H9 (cell line): ENCODE measurements around the gene ABHD5. TPM values are rescaled to one million over a fixed set of nuclear protein-coding genes. Genes with fewer than 3 reads are reported as not detected.
"Not testable (repeated sequence)": the region's sequence is repeated elsewhere in the genome, so short reads cannot be mapped to it uniquely, and the experiment has no call there.

Experiments used
- DNase-seq: peaks from one replicate; pipeline ENCODE4 v3.0.0-alpha.2; 2017
- H2AFZ ChIP-seq: one replicate; pipeline ENCODE4 v1.6.1; 2013; ENCODE audit warnings: mild to moderate bottlenecking, low read length, control low read depth, moderate library complexity
- H2AK5ac ChIP-seq: 2 replicates; pipeline ENCODE4 v1.6.1; 2013; ENCODE audit warnings: low read length, control low read depth, mixed read lengths; ENCODE audit not compliant: insufficient read length
- H2BK120ac ChIP-seq: one replicate; pipeline ENCODE4 v1.6.1; 2013; ENCODE audit warnings: low read depth, mild to moderate bottlenecking, low read length, control low read depth, inconsistent platforms; ENCODE audit not compliant: poor library complexity, severe bottlenecking
- H2BK12ac ChIP-seq: 2 replicates; pipeline ENCODE4 v1.6.1; 2013; ENCODE audit warnings: low read length, control low read depth, mixed read lengths, low read depth; ENCODE audit not compliant: insufficient read length
- H2BK15ac ChIP-seq: 2 replicates; pipeline ENCODE4 v1.6.1; 2013; ENCODE audit warnings: low read depth, low read length, control low read depth
- H2BK20ac ChIP-seq: one replicate; pipeline ENCODE4 v1.6.1; 2013; ENCODE audit warnings: low read depth, mild to moderate bottlenecking, low read length, control low read depth, inconsistent platforms; ENCODE audit not compliant: poor library complexity, severe bottlenecking
- H2BK5ac ChIP-seq: 2 replicates; pipeline ENCODE4 v1.6.1; 2013; ENCODE audit warnings: low read length, control low read depth, mixed read lengths; ENCODE audit not compliant: insufficient read length
- H3K14ac ChIP-seq: 2 replicates; pipeline ENCODE4 v1.6.1; 2013; ENCODE audit warnings: low read length, control low read depth; ENCODE audit not compliant: insufficient read depth
- H3K18ac ChIP-seq: 2 replicates; pipeline ENCODE4 v1.6.1; 2013; ENCODE audit warnings: low read depth, mild to moderate bottlenecking, mixed read lengths, low read length, control low read depth; ENCODE audit not compliant: insufficient read length
- H3K23ac ChIP-seq: 2 replicates; pipeline ENCODE4 v1.6.1; 2013; ENCODE audit warnings: low read length, control low read depth, mixed read lengths, low read depth; ENCODE audit not compliant: insufficient read length
- H3K23me2 ChIP-seq: 2 replicates; pipeline ENCODE4 v1.6.1; 2013; ENCODE audit warnings: low read depth, mild to moderate bottlenecking, mixed read lengths, low read length, control low read depth; ENCODE audit not compliant: insufficient read length, poor library complexity, severe bottlenecking
- H3K27ac ChIP-seq: 2 replicates; pipeline ENCODE4 v1.5.1; 2013; ENCODE audit warnings: low read length, control low read depth, mixed read lengths, low read depth; ENCODE audit not compliant: insufficient read length
- H3K27me3 ChIP-seq: 2 replicates; pipeline ENCODE4 v1.6.1; 2013; ENCODE audit warnings: low read length, control low read depth, inconsistent platforms; ENCODE audit not compliant: insufficient read depth
- H3K4ac ChIP-seq: 2 replicates; pipeline ENCODE4 v1.6.1; 2013; ENCODE audit warnings: low read depth, mild to moderate bottlenecking, control low read depth, inconsistent platforms, low read length, moderate library complexity
- H3K4me1 ChIP-seq: 2 replicates; pipeline ENCODE4 v1.6.1; 2013; ENCODE audit warnings: low read length, control low read depth, inconsistent platforms; ENCODE audit not compliant: insufficient read depth
- H3K4me2 ChIP-seq: 2 replicates; pipeline ENCODE4 v1.6.1; 2013; ENCODE audit warnings: low read length, control low read depth, mixed read lengths; ENCODE audit not compliant: insufficient read length, insufficient read depth
- H3K56ac ChIP-seq: 2 replicates; pipeline ENCODE4 v1.6.1; 2013; ENCODE audit warnings: low read depth, mild to moderate bottlenecking, mixed read lengths, low read length, control low read depth; ENCODE audit not compliant: insufficient read length
- H3K79me1 ChIP-seq: 2 replicates; pipeline ENCODE4 v1.6.1; 2013; ENCODE audit warnings: low read depth, mild to moderate bottlenecking, moderate library complexity, low read length, control low read depth, inconsistent platforms; ENCODE audit not compliant: insufficient read depth, poor library complexity, severe bottlenecking
- H3K79me2 ChIP-seq: 2 replicates; pipeline ENCODE4 v1.6.1; 2013; ENCODE audit warnings: low read length, control low read depth, inconsistent platforms; ENCODE audit not compliant: insufficient read depth
- H3K9ac ChIP-seq: 2 replicates; pipeline ENCODE4 v1.6.1; 2013; ENCODE audit warnings: low read length, control low read depth, mixed read lengths; ENCODE audit not compliant: insufficient read length; ENCODE audit errors: extremely low read depth
- H3K9me3 ChIP-seq: one replicate; pipeline ENCODE4 v1.6.1; 2013; ENCODE audit warnings: low read depth, low read length, inconsistent platforms; ENCODE audit not compliant: control insufficient read depth
- H3T11ph ChIP-seq: one replicate; pipeline ENCODE4 v1.6.1; 2013; ENCODE audit warnings: mild to moderate bottlenecking, low read length, control low read depth, inconsistent platforms
- H4K20me1 ChIP-seq: one replicate; pipeline ENCODE4 v1.6.1; 2013; ENCODE audit not compliant: control insufficient read depth, insufficient read length, insufficient read depth
- H4K5ac ChIP-seq: 2 replicates; pipeline ENCODE4 v1.6.1; 2013; ENCODE audit warnings: low read depth, mild to moderate bottlenecking, mixed read lengths, low read length, control low read depth; ENCODE audit not compliant: insufficient read length
- H4K8ac ChIP-seq: replicated peaks from 2 replicates; pipeline ENCODE4 v1.6.1; 2013; ENCODE audit warnings: low read length, control low read depth, mixed read lengths, low read depth; ENCODE audit not compliant: insufficient read length
- H4K91ac ChIP-seq: 2 replicates; pipeline ENCODE4 v1.6.1; 2013; ENCODE audit warnings: low read depth, mild to moderate bottlenecking, moderate library complexity, mixed read lengths, low read length, control low read depth; ENCODE audit not compliant: insufficient read length
- H3K27ac Mint-ChIP-seq, 3 experiments: 2 replicates in 2 of 3; 3 replicates in 1 of 3; pipeline ENCODE4 v1.8.0; 2020 to 2021; ENCODE audit warnings: mixed read lengths in 3 of 3, mild to moderate bottlenecking in 1 of 3, moderate library complexity in 1 of 3
- H3K27me3 Mint-ChIP-seq: 2 replicates; pipeline ENCODE4 v1.8.0; 2021; ENCODE audit warnings: low read depth, mild to moderate bottlenecking, moderate library complexity, mixed read lengths
- H3K36me3 Mint-ChIP-seq, 3 experiments: 2 replicates in 2 of 3; 3 replicates in 1 of 3; pipeline ENCODE4 v1.8.0; 2020 to 2021; ENCODE audit warnings: low read depth in 3 of 3, mixed read lengths in 3 of 3; ENCODE audit not compliant: insufficient read depth in 1 of 3
- H3K4me1 Mint-ChIP-seq, 2 experiments: 2 replicates each; pipeline ENCODE4 v1.8.0; 2020; ENCODE audit warnings: mixed read lengths in 2 of 2
- H3K4me3 Mint-ChIP-seq, 2 experiments: 2 replicates in 1 of 2; 3 replicates in 1 of 2; pipeline ENCODE4 v1.8.0; 2020 to 2021; ENCODE audit warnings: mild to moderate bottlenecking in 2 of 2, mixed read lengths in 2 of 2, moderate library complexity in 1 of 2
- H3K9me3 Mint-ChIP-seq, 2 experiments: 2 replicates in 1 of 2; 3 replicates in 1 of 2; pipeline ENCODE4 v1.8.0; 2020; ENCODE audit warnings: mild to moderate bottlenecking in 2 of 2, mixed read lengths in 2 of 2, moderate library complexity in 1 of 2
- WGBS: extraction: QIAGEN DNeasy Blood & Tissue Kit; methylation state at CpG from one replicate; pipeline ENCODE4 v1.1.7; 2013; ENCODE audit warnings: missing lambda C conversion rate, low lambda C conversion rate, mixed read lengths; ENCODE audit not compliant: insufficient read length; ENCODE audit errors: extremely low coverage; 5-methylcytosine and 5-hydroxymethylcytosine counted together
- total RNA-seq: library from RNA; stranded (reverse); gene quantifications from 2 replicates; pipeline ENCODE4 v1.2.1, GENCODE V29; 2021
- TF ChIP-seq, protein P1 (sequence below): fragments of 200-600 bp; sonication (generic); conservative IDR thresholded peaks from 3 replicates; pipeline ENCODE4 v1.8.0; 2021; ENCODE audit warnings: antibody characterized with exemption, mild to moderate bottlenecking

ABHD5 gene
- total RNA-seq, 1 experiment from 2014 or later = 13.1 TPM

DNA sequence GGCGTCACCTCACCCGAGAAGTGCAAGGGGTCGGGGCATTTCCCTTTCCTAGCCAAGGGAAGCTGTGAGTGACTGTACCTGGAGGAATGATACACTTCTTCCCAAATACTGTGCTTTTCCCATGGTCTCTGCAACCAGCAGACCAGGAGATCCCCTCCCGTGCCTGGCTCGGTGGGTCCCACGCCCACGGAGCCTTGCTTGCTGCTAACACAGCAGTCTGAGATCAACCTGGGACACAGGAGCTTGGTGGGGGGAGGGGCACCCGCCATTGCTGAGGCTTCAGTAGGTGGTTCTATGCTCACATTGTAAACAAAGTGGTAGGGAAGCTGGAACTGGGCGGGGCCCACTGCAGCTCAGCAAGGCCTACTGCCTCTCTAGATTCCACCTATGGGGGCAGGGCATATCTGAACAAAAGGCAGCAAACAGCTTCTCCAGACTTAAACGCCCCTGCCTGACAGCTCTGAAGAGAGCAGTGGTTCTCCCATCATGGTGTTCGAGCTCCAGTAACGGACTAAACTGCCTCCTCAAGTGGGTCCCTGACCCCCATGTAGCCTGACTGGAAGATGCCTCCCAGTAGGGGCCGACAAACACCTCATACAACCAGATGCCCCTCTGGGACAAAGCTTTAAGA is 31.4 kb upstream of the ABHD5 start:
- Histone ChIP-seq H3K14ac (no peak overlapping the region), H3K56ac (no peak overlapping the region), H3K23ac (no peak overlapping the region), H2BK20ac (no peak overlapping the region), H4K5ac (no peak overlapping the region), H4K8ac (no peak overlapping the region), H2BK5ac (no peak overlapping the region), H3K79me2 (no peaks in the 10 kb centered on the region), H3T11ph (no peak overlapping the region), H2AK5ac (no peak overlapping the region), H3K23me2 (no peaks in the 10 kb centered on the region), H2AFZ (no peak overlapping the region), H3K4ac (no peak overlapping the region), H3K27me3 (no peaks in the 10 kb centered on the region), H4K91ac (no peak overlapping the region), H3K27ac (no peak overlapping the region), H4K20me1 (no peaks in the 10 kb centered on the region), H3K18ac (no peak overlapping the region), H2BK12ac (no peak overlapping the region), H3K4me1 (no peaks in the 10 kb centered on the region), H3K9me3 (no peaks in the 10 kb centered on the region), H2BK15ac (no peak overlapping the region), H2BK120ac (no peak overlapping the region), H3K4me2 (no peak overlapping the region), H3K79me1 (no peaks in the 10 kb centered on the region), H3K9ac (no peak overlapping the region)
- DNase-seq = no peak
- Mint-ChIP-seq H3K9me3 (peaks cover 11 to 14% of the 10 kb centered on the region in 2 experiments), H3K4me3 (no peak overlapping the region), H3K27me3 (peaks cover 2% of the 10 kb centered on the region), H3K4me1 (peaks cover 8 to 13% of the 10 kb centered on the region in 2 experiments), H3K36me3 (peaks cover 6 to 21% (median 8%) of the 10 kb centered on the region in 3 experiments; a peak in 6 of 7 replicates), H3K27ac (no peak overlapping the region; a peak in 1 of 7 replicates)
- TF ChIP-seq, protein P1, sequence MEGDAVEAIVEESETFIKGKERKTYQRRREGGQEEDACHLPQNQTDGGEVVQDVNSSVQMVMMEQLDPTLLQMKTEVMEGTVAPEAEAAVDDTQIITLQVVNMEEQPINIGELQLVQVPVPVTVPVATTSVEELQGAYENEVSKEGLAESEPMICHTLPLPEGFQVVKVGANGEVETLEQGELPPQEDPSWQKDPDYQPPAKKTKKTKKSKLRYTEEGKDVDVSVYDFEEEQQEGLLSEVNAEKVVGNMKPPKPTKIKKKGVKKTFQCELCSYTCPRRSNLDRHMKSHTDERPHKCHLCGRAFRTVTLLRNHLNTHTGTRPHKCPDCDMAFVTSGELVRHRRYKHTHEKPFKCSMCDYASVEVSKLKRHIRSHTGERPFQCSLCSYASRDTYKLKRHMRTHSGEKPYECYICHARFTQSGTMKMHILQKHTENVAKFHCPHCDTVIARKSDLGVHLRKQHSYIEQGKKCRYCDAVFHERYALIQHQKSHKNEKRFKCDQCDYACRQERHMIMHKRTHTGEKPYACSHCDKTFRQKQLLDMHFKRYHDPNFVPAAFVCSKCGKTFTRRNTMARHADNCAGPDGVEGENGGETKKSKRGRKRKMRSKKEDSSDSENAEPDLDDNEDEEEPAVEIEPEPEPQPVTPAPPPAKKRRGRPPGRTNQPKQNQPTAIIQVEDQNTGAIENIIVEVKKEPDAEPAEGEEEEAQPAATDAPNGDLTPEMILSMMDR = no peak; the same call in 2 of the 3 replicates
- no CpG with 5 or more reads among the region's 13 CpGs for WGBS

DNA sequence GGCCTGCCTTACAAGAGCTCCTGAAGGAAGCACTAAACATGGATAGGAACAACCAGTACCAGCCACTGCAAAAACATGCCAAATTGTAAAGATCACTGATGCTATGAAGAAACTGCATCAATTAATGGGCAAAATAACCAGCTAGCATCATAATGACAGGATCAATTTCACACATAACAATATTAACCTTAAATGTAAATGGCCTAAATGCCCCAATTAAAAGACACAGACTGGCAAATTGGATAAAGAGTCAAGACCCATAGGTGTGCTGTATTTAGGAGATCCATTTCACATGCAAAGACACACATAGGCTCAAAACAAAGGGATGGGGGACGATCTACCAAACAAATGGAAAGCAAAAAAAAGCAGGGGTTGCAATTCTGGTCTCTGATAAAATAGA is 29.4 kb upstream of the ABHD5 start:
- not testable (repeated sequence) for H3K9ac ChIP-seq, H3T11ph ChIP-seq, H3K4me2 ChIP-seq, H2BK5ac ChIP-seq, H2BK12ac ChIP-seq, DNase-seq, H3K4me1 ChIP-seq, H2BK120ac ChIP-seq, H3K14ac ChIP-seq, H2AK5ac ChIP-seq, H3K27ac ChIP-seq, H3K23ac ChIP-seq, H2BK15ac ChIP-seq, H4K5ac ChIP-seq, H3K79me2 ChIP-seq, H3K9me3 ChIP-seq, H3K4ac ChIP-seq, H3K27me3 ChIP-seq, H4K20me1 ChIP-seq, H3K56ac ChIP-seq, H3K23me2 ChIP-seq, H2BK20ac ChIP-seq, H2AFZ ChIP-seq, H3K27me3 Mint-ChIP-seq, H4K91ac ChIP-seq, H3K4me3 Mint-ChIP-seq, H4K8ac ChIP-seq, H3K18ac ChIP-seq, H3K79me1 ChIP-seq, H3K27ac Mint-ChIP-seq
- peaks cover 6 to 29% (median 10%) of the 10 kb centered on the region in 3 experiments; a peak in 6 of 7 replicates for H3K36me3 Mint-ChIP-seq
- WGBS = no CpG with 5 or more reads among the region's 1 CpG
- H3K9me3 Mint-ChIP-seq = peaks cover 16 to 19% of the 10 kb centered on the region in 2 experiments
- H3K4me1 Mint-ChIP-seq = peaks cover 8 to 13% of the 10 kb centered on the region in 2 experiments
